Erythroblast (primary cell): Measurements from ENCODE around the gene CPN2.

Experiments used
- DNase-seq, 2 experiments: peaks; one replicate each; lab custom pipeline; 2025; lab: John Stamatoyannopoulos, UW
- GATA1 ChIP-seq: IDR thresholded peaks from 2 replicates; pipeline ENCODE4 v1.6.1; 2011; ENCODE audit warnings: low read depth, mild to moderate bottlenecking, control low read depth, low read length, moderate library complexity
- POLR2A ChIP-seq: IDR thresholded peaks from 2 replicates; pipeline ENCODE4 v1.6.1; 2011; ENCODE audit warnings: mild to moderate bottlenecking, low read length

The CPN2 gene

DNA sequence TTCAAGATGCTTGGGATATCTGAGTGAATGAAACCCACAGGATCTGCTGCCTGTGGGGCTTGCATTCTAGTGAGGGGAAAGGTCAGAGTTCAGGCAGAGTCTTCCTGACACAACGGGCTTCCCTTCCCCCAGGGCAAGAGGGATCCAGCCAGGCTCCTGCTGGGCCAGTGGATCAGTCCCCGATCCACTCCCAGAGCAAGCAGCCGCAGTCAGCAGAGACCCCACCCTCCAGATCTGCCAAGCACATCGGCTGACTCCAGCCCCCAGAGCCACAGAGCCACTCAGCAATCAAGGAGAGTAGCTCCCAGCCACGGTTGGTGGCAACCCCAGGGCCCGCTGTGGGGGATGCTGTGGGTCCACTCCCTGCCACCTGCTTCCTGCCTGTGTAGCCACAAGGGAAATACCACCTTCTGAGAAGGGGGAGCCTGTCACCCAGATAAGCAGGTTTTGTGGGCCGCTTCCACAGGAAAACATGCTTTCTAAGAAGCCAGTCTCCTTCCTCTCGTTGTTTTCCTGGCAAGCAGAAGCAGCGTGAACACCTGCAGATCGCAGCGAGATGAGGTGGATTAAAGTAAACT is 44.9 kb downstream of the CPN2 start:
- TF ChIP-seq GATA1 (no peak), POLR2A (no peak)
- no peak for DNase-seq

DNA sequence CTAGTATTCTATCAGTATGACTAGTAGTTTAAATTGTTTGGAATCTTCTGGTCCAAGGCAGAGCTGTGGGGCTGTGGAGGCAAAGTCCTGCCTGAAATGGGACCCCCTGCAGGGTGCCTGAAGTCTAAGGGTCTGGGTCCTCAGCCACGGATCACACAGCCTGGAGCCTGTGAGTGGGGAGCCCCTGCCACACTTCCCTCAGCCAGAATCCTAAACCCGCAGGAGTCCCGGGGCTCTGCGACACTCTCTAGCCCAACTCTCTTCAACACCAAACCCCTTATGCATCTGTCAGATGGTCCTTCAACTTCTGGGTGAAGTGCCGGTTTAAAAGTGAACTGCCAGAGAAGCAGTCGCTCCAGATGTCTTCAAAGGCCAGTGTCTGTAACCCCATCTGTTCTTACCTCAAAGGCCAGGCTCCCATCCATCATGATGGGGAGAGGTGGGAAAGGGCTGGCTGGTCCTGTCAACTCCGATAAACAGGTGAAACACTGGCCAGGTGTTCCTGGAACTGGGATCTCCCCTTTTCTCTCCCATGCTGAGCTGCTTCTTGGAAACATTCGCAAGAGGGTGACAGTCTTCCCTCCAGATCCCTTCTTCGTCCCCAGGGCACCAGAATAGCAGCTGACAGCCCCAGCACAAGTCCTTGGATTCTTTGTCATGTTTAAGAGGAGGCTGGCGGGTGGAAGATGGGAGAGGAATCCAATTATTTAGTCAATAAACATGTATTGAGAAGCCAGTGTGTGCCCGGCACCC is 45.6 kb downstream of the CPN2 start:
- DNase-seq = no peak
- TF ChIP-seq POLR2A = no peak
- no peak for TF ChIP-seq GATA1

DNA sequence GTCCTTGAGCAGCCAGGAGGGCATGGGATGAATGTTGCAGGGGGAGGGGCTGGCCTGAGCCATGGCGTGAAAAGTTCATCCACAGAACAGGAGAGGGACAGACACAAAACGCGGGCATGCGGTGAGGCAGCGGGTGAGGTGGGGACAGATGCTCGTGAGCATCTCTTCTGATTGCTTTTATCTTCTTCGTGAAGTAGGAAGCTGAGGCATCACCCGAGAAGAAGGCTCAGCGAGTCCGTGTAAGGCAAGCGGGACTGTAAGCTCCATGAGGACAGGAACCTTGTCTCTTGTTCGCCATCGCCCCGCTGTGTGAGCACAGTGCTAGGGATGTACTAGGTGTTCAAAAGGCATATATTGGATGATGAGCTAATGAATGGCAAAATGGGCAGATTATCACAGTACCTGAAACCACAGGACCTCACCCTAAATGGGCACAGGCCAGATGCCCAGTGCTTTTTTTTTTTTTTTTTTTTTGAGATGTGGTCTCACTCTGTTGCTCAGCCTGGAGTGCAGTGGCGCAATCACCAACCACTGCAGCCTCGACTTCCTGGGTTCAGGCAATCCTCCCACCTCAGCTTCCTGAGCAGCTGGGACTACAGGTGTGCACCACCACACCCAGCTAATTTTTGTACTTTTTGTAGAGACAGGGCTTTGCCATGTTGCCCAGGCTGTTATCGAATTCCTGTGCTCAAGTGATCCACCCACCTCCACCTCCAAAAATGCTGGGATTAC is 46.8 kb downstream of the CPN2 start:
- TF ChIP-seq GATA1 = no peak
- no peak for TF ChIP-seq POLR2A

GRCh38 chr3:194303749-194304148 is 47.4 kb downstream of the CPN2 start:
- DNase-seq = no peak
- TF ChIP-seq POLR2A (no peak), GATA1 (no peak)

More for the DNA sequence above, 46.8 kb downstream of the CPN2 start:
- DNase-seq = no peak

- DNase-seq = no peak
- TF ChIP-seq GATA1 (no peak), POLR2A (no peak)
Measured at GRCh38 chr3:194301730-194302129, 49.4 kb downstream of the CPN2 start.

- TF ChIP-seq POLR2A (no peak), GATA1 (no peak)
- no peak for DNase-seq
Measured at GRCh38 chr3:194300936-194301335, 50.2 kb downstream of the CPN2 start.

DNA sequence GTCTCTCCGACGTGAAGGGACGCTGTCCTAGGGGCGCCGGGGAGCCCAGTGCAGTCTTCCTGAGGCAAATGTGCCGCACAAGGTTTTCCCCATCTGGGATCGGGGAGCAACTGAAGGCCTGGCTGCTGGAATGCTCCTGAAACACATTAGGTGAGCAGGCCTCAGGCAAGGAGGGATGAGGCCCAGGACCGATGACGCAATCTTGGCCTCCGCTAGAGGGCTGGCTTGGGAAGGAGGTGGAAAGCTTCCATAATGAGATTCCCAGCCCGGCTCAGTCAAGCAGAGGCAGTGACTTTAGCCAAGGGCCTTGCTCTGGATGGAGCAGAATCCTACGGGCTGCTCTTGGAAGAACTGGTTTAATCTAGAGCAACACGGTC is 50.8 kb downstream of the CPN2 start:
- no peak for DNase-seq
- TF ChIP-seq GATA1 (no peak), POLR2A (no peak)

DNA sequence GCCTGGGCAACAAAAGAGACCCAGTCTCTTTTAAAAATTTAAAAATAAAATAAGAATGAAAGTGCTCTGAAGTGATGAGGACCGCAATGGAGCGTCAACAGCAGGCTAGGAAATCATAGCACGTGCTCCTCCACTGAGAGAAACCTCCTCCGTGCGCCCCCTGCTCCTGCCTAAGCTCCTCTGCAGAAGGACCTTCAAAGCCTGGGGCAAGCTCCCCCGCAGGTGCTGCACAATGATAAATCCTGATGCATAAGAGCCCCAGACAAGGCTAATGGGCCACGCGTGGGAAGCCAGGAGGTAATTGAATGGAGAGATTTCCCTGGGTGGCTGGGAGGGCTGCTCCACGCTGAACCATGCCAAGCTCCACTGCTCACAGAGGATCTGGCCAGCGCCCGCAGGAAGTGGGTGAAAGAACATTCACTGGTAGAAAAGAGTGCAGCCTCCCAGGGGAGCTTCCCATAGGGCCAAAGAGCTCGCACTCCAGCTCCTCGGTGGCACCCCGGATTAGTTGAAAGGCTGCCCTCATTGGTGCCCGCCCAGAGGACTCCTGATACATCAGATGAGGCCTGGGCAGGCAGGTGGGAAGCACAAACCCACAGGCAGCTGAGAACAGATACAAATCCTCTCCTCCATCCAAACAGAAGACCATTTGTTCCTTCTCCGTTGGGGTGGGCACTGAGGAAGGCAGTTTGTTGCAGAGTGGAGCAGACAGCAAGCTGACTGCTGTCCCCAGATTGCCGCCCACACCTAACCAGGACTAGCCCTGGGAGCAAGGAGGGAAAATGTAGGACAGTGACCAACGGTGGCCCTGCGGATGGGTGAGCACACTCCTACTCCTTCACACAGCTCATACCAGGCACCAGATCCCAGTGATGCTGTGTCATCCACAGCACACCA is 52.5 kb downstream of the CPN2 start:
- no peak for DNase-seq
- TF ChIP-seq GATA1 (no peak), POLR2A (no peak)

DNA sequence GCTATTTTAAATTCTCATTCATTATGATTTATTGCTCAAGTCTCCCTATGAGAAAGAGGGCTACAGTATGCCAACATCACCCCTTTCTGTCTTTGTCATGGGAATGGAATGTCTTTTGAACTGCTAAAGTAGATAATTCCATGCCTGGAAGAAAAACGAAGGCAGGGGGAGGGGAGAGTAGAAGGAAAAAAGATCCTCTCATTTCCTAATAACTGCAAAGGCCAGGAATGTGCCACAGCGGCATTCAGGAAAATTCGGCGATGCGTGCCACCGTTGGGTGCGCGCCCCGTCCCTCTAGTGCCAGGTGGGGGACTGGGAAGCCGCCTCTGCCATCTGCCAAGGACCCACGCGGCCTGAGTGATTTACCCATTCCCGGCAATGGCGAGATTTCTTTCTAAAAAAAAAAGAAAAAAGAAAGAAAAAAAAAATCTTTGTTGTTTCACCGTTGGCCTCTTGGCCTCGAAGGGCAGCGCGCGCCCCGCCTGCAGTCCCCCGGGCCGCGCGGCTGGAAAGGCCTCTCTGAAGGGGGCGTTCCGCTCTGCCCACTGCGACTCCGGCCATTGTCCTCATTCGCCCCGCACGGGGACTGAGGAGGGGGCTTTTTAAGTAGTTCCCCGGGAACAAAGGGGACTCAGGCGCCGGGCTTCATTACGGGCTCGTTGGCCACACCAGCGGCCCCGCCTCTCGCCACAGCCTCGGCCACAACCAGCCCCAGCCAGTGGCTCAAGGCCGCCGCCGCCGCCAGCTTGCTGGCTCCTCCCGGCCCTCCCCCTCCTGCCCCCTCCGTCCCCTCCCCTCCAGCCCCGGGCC is 54.5 kb downstream of the CPN2 start:
- TF ChIP-seq GATA1 (no peak), POLR2A (no peak)
- DNase-seq = no peak

GRCh38 chr3:194294895-194295214 is 56.3 kb downstream of the CPN2 start:
- TF ChIP-seq POLR2A (no peak), GATA1 (no peak)
- no peak for DNase-seq

- TF ChIP-seq GATA1 (no peak), POLR2A (no peak)
Measured at GRCh38 chr3:194294199-194294894, 56.8 kb downstream of the CPN2 start.

DNA sequence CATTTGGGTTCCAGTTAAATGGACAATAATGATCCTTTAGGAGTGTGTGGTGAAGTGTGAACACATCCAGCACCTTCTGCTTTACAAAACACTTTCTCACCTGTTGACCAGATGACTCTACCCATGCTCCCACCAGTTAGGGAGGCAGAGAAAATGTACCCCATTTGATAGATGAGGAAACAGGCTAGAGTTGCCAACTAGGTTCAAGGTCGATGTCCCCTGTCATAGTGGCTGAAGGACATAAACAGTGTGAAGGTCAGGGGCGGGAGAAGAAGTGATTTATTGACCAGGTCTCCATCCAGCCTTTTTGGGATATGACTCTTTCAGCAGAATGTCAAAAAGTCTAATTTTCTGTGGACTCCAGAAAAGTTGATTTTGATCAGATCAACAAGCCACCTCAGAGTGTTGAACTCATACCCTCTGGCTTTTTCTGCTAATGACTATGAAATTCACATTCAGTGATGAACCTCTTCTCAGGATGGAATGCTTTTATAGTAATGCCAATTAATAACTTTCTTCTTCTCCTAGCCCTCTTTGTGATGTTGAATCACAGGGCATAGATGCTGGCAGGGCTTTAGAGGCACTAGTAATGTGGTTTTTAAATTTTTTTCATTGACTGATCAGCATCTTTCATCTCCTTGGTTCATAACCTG is 57.5 kb downstream of the CPN2 start:
- TF ChIP-seq POLR2A (no peak), GATA1 (no peak)
- no peak for DNase-seq

More at GRCh38 chr3:194294199-194294894, 56.8 kb downstream of the CPN2 start:
- DNase-seq = no peak
